SK-N-SH treated with all-trans-retinoic acid at 6 μM for 48 hours (cell line): ENCODE data around the gene CDC42EP3.

Experiments
- ATAC-seq: fragments of 200-7000 bp; cut with Tn5 transposase; 3 replicates; pipeline ENCODE4 v1.9.1; 2020; ENCODE audit warnings: mild to moderate bottlenecking, moderate library complexity
- ARNTL ChIP-seq: fragments of 450-650 bp; formaldehyde crosslinking; IDR thresholded peaks from 2 replicates; pipeline ENCODE4 v1.5.0; 2020; ENCODE audit warnings: low read depth, mild to moderate bottlenecking, moderate library complexity, borderline replicate concordance
- BACH2 ChIP-seq: fragments of 250-450 bp; sonication (Bioruptor Pico); IDR thresholded peaks from 2 replicates; pipeline ENCODE4 v1.9.0; 2021; ENCODE audit warnings: mild to moderate bottlenecking, borderline replicate concordance
- CREB5 ChIP-seq: fragments of 250-450 bp; sonication (Bioruptor Pico); IDR thresholded peaks from 2 replicates; pipeline ENCODE4 v1.5.1; 2020; ENCODE audit warnings: low read depth, mild to moderate bottlenecking, moderate library complexity
- CSDC2 ChIP-seq: fragments of 250-450 bp; sonication (Bioruptor Pico); IDR thresholded peaks from 2 replicates; pipeline ENCODE4 v1.5.0; 2020; ENCODE audit warnings: mild to moderate bottlenecking, moderate library complexity
- CSRNP3 ChIP-seq: fragments of 250-450 bp; sonication (Bioruptor Pico); IDR thresholded peaks from 2 replicates; pipeline ENCODE4 v1.5.1; 2021; ENCODE audit warnings: mild to moderate bottlenecking, moderate library complexity
- ISL1 ChIP-seq: fragments of 250-450 bp; sonication (Bioruptor Pico); IDR thresholded peaks from 2 replicates; pipeline ENCODE4 v2.1.2; 2022; ENCODE audit warnings: mild to moderate bottlenecking, moderate library complexity
- OSR1 ChIP-seq: fragments of 250-450 bp; sonication (Bioruptor Pico); IDR thresholded peaks from 2 replicates; pipeline ENCODE4 v1.8.0; 2022; ENCODE audit warnings: moderate library complexity, mild to moderate bottlenecking, inconsistent platforms
- POU6F1 ChIP-seq: fragments of 250-450 bp; sonication (Bioruptor Pico); IDR thresholded peaks from 2 replicates; pipeline ENCODE4 v1.8.0; 2021; ENCODE audit warnings: low read depth, mild to moderate bottlenecking, moderate library complexity, borderline replicate concordance
- PPARA ChIP-seq: fragments of 250-450 bp; sonication (Bioruptor Pico); IDR thresholded peaks from 2 replicates; pipeline ENCODE4 v1.5.0; 2020; ENCODE audit warnings: mild to moderate bottlenecking, borderline replicate concordance
- RARB ChIP-seq: fragments of 250-450 bp; sonication (Bioruptor Pico); IDR thresholded peaks from 2 replicates; pipeline ENCODE4 v1.8.0; 2021; ENCODE audit warnings: mild to moderate bottlenecking, moderate library complexity
- SNAI2 ChIP-seq: fragments of 250-450 bp; sonication (Bioruptor Pico); IDR thresholded peaks from 2 replicates; pipeline ENCODE4 v1.5.0; 2020; ENCODE audit warnings: mild to moderate bottlenecking, moderate library complexity
- TCF4 ChIP-seq: fragments of 250-450 bp; sonication (Bioruptor Pico); IDR thresholded peaks from 2 replicates; pipeline ENCODE4 v1.8.0; 2021; ENCODE audit warnings: mild to moderate bottlenecking, moderate library complexity, borderline replicate concordance
- TOX ChIP-seq: fragments of 250-450 bp; sonication (Bioruptor Pico); IDR thresholded peaks from 2 replicates; pipeline ENCODE4 v1.8.0; 2021; ENCODE audit warnings: mild to moderate bottlenecking, moderate library complexity, borderline replicate concordance
- TSHZ2 ChIP-seq: fragments of 250-450 bp; sonication (Bioruptor Pico); IDR thresholded peaks from 2 replicates; pipeline ENCODE4 v1.5.0; 2020; ENCODE audit warnings: mild to moderate bottlenecking, moderate library complexity
- ZC3H10 ChIP-seq: fragments of 250-450 bp; sonication (Bioruptor Pico); IDR thresholded peaks from 2 replicates; pipeline ENCODE4 v1.5.1; 2021; ENCODE audit warnings: mild to moderate bottlenecking, moderate library complexity
- ZFP30 ChIP-seq: fragments of 450-650 bp; formaldehyde crosslinking; IDR thresholded peaks from 2 replicates; pipeline ENCODE4 v1.5.0; 2022; ENCODE audit warnings: mild to moderate bottlenecking, moderate library complexity
- ZNF565 ChIP-seq: fragments of 450-650 bp; formaldehyde crosslinking; conservative IDR thresholded peaks from 2 replicates; pipeline ENCODE4 v1.5.0; 2020; ENCODE audit warnings: low read depth, mild to moderate bottlenecking, moderate library complexity
- ZNF70 ChIP-seq: fragments of 450-650 bp; formaldehyde crosslinking; IDR thresholded peaks from 2 replicates; pipeline ENCODE4 v1.5.0; 2020; ENCODE audit warnings: mild to moderate bottlenecking, moderate library complexity
- ZNF8 ChIP-seq: fragments of 450-650 bp; formaldehyde crosslinking; IDR thresholded peaks from 2 replicates; pipeline ENCODE4 v1.5.0; 2020; ENCODE audit warnings: mild to moderate bottlenecking, moderate library complexity

Gene CDC42EP3

GRCh38 chr2:37644191-37644590 is 27.3 kb downstream of the CDC42EP3 start:
- no peak for TF ChIP-seq ZFP30
- no peak for TF ChIP-seq OSR1 (CRISPR knock-in tag)
- no peak for TF ChIP-seq ISL1 (CRISPR knock-in tag)
- no peak for TF ChIP-seq SNAI2 (CRISPR knock-in tag)
- TF ChIP-seq ZNF8 (CRISPR knock-in tag), result no peak
- TF ChIP-seq CSRNP3, result no peak
- TF ChIP-seq TOX (CRISPR knock-in tag), result no peak
- TF ChIP-seq ZC3H10 (CRISPR knock-in tag), result no peak
- no peak for TF ChIP-seq ZNF565 (CRISPR knock-in tag)
- TF ChIP-seq POU6F1, result no peak
- TF ChIP-seq PPARA (CRISPR knock-in tag), result no peak
- TF ChIP-seq, all 23 proteins: peak for 0
- no peak for ATAC-seq

GRCh38 chr2:37643730-37644078 is 27.7 kb downstream of the CDC42EP3 start:
- no peak for ATAC-seq

GRCh38 chr2:37642907-37643729 is 28.3 kb downstream of the CDC42EP3 start:
- ATAC-seq, result no peak
- no peak for TF ChIP-seq BACH2 (CRISPR knock-in tag)
- TF ChIP-seq ISL1 (CRISPR knock-in tag), result no peak
- TF ChIP-seq ZC3H10 (CRISPR knock-in tag), result no peak
- no peak for TF ChIP-seq ZNF70 (CRISPR knock-in tag)
- no peak for TF ChIP-seq ZNF8 (CRISPR knock-in tag)
- TF ChIP-seq PPARA (CRISPR knock-in tag), result no peak
- TF ChIP-seq CSDC2, result no peak; the same call in 1 of the 2 replicates

More at GRCh38 chr2:37643730-37644078, 27.7 kb downstream of the CDC42EP3 start:
- no peak for TF ChIP-seq ZNF70 (CRISPR knock-in tag)
- no peak for TF ChIP-seq CREB5 (CRISPR knock-in tag)
- TF ChIP-seq CSDC2, result no peak
- TF ChIP-seq ISL1 (CRISPR knock-in tag), result no peak
- no peak for TF ChIP-seq SNAI2 (CRISPR knock-in tag)
- TF ChIP-seq TOX (CRISPR knock-in tag), result no peak
- no peak for TF ChIP-seq TCF4 (CRISPR knock-in tag)
- TF ChIP-seq RARB (CRISPR knock-in tag), result no peak
- TF ChIP-seq CSRNP3, result no peak
- no peak for TF ChIP-seq PPARA (CRISPR knock-in tag)

- ATAC-seq, result peak; percentile 27
- TF ChIP-seq ISL1 (CRISPR knock-in tag) (peak; percentile 38; the same call in 1 of the 2 replicates), TSHZ2 (CRISPR knock-in tag) (peak; percentile 82), TCF4 (CRISPR knock-in tag) (peak; percentile 76), ZNF565 (CRISPR knock-in tag) (peak; percentile 68; the same call in 1 of the 2 replicates), TOX (CRISPR knock-in tag) (0 out of 2 replicates have a peak, but pooled peaks have one; percentile 0), BACH2 (CRISPR knock-in tag) (peak; percentile 28; the same call in 1 of the 2 replicates), POU6F1 (0 out of 2 replicates have a peak, but pooled peaks have one; percentile 44), OSR1 (CRISPR knock-in tag) (no peak), ARNTL (CRISPR knock-in tag) (no peak)
These were observed 29.8 kb downstream of the CDC42EP3 start for GRCh38 chr2:37641582-37642171.
